Testis (tissue), 2 donors: ENCODE data around the gene SPOP.

Experiments used
- CTCF ChIP-seq, 3 experiments: fragments of 450-650 bp in 2 of 3; fragments of 200-600 bp in 1 of 3; sonication (generic) in 1 of 3; IDR thresholded peaks; one replicate each; pipeline ENCODE4 v1.5.1; 2016 to 2019; ENCODE audit warnings: antibody characterized with exemption in 3 of 3, mild to moderate bottlenecking in 2 of 3, moderate library complexity in 1 of 3
- POLR2A ChIP-seq: fragments of 450-650 bp; IDR thresholded peaks from one replicate; pipeline ENCODE4 v1.6.1; 2017; ENCODE audit warnings: antibody characterized with exemption, mild to moderate bottlenecking, moderate library complexity

DNA sequence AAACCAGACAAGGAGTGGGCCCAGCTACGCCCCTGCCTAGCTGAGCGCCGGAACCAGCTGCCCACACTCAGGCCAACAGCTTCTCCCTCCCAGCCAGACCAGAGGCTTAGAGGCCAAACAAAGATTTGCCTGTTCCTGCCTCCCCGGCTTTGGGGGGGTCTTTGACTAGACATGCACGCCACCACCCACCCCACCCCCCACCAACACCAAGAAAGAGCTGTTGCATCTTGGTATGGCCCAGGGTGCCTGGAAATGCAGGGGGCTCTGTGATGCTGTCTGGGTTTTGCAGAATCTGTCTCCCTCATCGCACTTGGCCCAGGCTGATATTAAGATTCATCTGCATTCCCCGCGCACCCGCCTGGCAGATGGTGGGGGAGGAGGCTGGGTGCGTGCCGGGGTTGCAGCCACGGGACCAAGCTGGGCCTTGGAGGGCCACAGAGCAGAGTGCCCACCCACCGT, 103.5 kb downstream of the SPOP start:
- no peak for TF ChIP-seq POLR2A
- no peak for TF ChIP-seq CTCF (IDR thresholded peaks at IDR 0.05)
